Thyroid gland (tissue), 4 donors: Measurements from ENCODE around the gene RYR3.

ENCODE experiments used
- CTCF ChIP-seq, 6 experiments: fragments of 200-600 bp in 3 of 6; fragments of 450-650 bp in 3 of 6; sonication (generic) in 3 of 6; IDR thresholded peaks; one replicate each; pipeline ENCODE4 v1.5.1; 2016 to 2019; ENCODE audit warnings: antibody characterized with exemption in 6 of 6, mild to moderate bottlenecking in 2 of 6, inconsistent platforms in 1 of 6, moderate library complexity in 1 of 6
- POLR2A ChIP-seq, 2 donors: fragments of 450-650 bp; IDR thresholded peaks; one replicate each; pipeline ENCODE4 v1.6.1; 2017; ENCODE audit warnings: antibody characterized with exemption in 2 of 2, mild to moderate bottlenecking in 2 of 2, moderate library complexity in 1 of 2

GRCh38 chr15:33826201-33826600 is 515.4 kb downstream of the RYR3 start:
- TF ChIP-seq CTCF (IDR thresholded peaks at IDR 0.05) (no peak), POLR2A (IDR thresholded peaks at IDR 0.05) (no peak)
